Measurements from ENCODE around the gene LUZP2.

Gene LUZP2

DNA sequence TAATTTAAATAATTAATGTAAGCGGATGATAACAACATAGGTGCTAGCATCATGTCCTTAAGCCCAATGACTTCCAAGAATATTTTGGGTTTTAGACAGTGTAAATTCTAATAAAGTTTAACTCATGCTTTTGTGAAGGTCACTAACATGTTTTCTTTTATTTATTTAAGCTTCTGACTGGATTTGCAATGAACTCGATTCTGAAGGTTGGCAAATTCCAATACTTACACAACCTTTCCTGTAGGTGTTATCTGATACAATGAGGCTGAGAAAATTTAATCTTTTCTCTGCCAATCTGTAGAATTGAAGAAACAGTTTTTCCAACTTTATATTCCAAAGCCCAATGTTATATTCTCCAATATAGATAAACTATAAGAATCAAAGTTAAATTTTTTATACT is 311.3 kb downstream of the LUZP2 start:
- Histone ChIP-seq H3K9ac (ENCODE audit: low read length) (no peak overlapping the region), H3F3A (ENCODE audit: insufficient read depth, low read length) (no peaks in the 10 kb centered on the region), H3K9me3 (replicated peaks; ENCODE audit: insufficient read depth, low read length) (no peaks in the 10 kb centered on the region), H3K27ac (ENCODE audit: low read length) (no peak overlapping the region), H3K27me3 (replicated peaks; ENCODE audit: insufficient read depth, low read length) (no peaks in the 10 kb centered on the region), H3K4me1 (ENCODE audit: low read length) (no peaks in the 10 kb centered on the region), H3K79me2 (ENCODE audit: low read length) (no peaks in the 10 kb centered on the region), H2AFZ (ENCODE audit: low read length) (no peak overlapping the region), H3K9me2 (replicated peaks; ENCODE audit: insufficient read depth, low read length) (no peaks in the 10 kb centered on the region), H3K36me3 (replicated peaks; ENCODE audit: insufficient read depth, low read length) (no peaks in the 10 kb centered on the region), H4K20me1 (ENCODE audit: insufficient read depth, low read length) (no peaks in the 10 kb centered on the region), H3K4me2 (ENCODE audit: low read depth, low read length) (no peak overlapping the region), H3K4me3 (ENCODE audit: low read length) (no peak overlapping the region)
- TF ChIP-seq, protein P1, sequence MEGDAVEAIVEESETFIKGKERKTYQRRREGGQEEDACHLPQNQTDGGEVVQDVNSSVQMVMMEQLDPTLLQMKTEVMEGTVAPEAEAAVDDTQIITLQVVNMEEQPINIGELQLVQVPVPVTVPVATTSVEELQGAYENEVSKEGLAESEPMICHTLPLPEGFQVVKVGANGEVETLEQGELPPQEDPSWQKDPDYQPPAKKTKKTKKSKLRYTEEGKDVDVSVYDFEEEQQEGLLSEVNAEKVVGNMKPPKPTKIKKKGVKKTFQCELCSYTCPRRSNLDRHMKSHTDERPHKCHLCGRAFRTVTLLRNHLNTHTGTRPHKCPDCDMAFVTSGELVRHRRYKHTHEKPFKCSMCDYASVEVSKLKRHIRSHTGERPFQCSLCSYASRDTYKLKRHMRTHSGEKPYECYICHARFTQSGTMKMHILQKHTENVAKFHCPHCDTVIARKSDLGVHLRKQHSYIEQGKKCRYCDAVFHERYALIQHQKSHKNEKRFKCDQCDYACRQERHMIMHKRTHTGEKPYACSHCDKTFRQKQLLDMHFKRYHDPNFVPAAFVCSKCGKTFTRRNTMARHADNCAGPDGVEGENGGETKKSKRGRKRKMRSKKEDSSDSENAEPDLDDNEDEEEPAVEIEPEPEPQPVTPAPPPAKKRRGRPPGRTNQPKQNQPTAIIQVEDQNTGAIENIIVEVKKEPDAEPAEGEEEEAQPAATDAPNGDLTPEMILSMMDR (IDR thresholded peaks at IDR 0.05; ENCODE audit: low read length): no peak
- no peak for TF ChIP-seq EZH2phosphoT487 (IDR thresholded peaks at IDR 0.05; ENCODE audit: low read length)
- no peak for TF ChIP-seq EZH2 (optimal IDR thresholded peaks at IDR 0.05; ENCODE audit: low read depth, low read length)
- no peak for DNase-seq

GRCh38 chr11:24819006-24819405 is 322.2 kb downstream of the LUZP2 start:
- no peak overlapping the region for H3K4me2 ChIP-seq (ENCODE audit: low read depth, low read length)

DNA sequence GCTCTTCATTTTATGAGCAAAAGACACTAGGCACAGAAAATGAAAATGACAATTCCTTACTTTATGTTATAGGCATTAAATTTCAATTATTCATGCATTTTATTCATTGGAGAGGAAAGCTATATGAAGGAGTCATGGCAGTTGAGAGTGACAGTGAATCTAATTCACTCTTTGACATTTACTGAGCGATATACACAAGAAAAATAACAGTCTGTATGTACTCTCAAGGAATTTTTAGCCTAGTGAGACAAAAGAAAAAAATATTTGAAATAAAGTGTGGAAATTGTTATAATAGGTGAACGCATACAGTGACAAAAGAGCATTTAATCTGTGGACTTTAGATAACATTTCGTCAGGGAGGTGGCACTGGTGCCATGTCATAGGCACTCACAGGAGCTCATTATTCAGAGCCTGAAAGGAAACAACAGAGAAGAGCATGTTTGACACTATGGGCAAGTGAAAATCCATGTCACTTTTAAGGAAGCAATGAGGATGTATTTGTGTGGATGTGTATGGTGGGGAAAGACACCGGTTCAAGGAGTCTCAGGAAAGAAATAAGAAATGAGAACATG is 323.1 kb downstream of the LUZP2 start:
- H2AFZ ChIP-seq (ENCODE audit: low read length): no peak overlapping the region
- H3K9me2 ChIP-seq (replicated peaks; ENCODE audit: insufficient read depth, low read length): no peaks in the 10 kb centered on the region
- TF ChIP-seq EZH2phosphoT487 (IDR thresholded peaks at IDR 0.05; ENCODE audit: low read length): no peak
- TF ChIP-seq EZH2 (optimal IDR thresholded peaks at IDR 0.05; ENCODE audit: low read depth, low read length): no peak
- TF ChIP-seq, protein P1 (IDR thresholded peaks at IDR 0.05; ENCODE audit: low read length): no peak
- H3K27ac ChIP-seq (ENCODE audit: low read length): no peak overlapping the region
- no peak overlapping the region for H3K4me2 ChIP-seq (ENCODE audit: low read depth, low read length)
- no peaks in the 10 kb centered on the region for H3K36me3 ChIP-seq (replicated peaks; ENCODE audit: insufficient read depth, low read length)
- H3K79me2 ChIP-seq (ENCODE audit: low read length): no peaks in the 10 kb centered on the region
- H3F3A ChIP-seq (ENCODE audit: insufficient read depth, low read length): no peaks in the 10 kb centered on the region
- H3K27me3 ChIP-seq (replicated peaks; ENCODE audit: insufficient read depth, low read length): no peaks in the 10 kb centered on the region
- no peaks in the 10 kb centered on the region for H3K9me3 ChIP-seq (replicated peaks; ENCODE audit: insufficient read depth, low read length)
- peaks cover 9% of the 10 kb centered on the region; the same call in 1 of the 2 replicates for H3K4me1 ChIP-seq (ENCODE audit: low read length)
- H3K9ac ChIP-seq (ENCODE audit: low read length): no peak overlapping the region
- no peaks in the 10 kb centered on the region for H4K20me1 ChIP-seq (ENCODE audit: insufficient read depth, low read length)
- H3K4me3 ChIP-seq (ENCODE audit: low read length): no peak overlapping the region
- no peak for DNase-seq

More at GRCh38 chr11:24819006-24819405, 322.2 kb downstream of the LUZP2 start:
- Histone ChIP-seq H3K36me3 (replicated peaks; ENCODE audit: insufficient read depth, low read length) (no peaks in the 10 kb centered on the region), H3K4me1 (ENCODE audit: low read length) (peaks cover 9% of the 10 kb centered on the region; the same call in 1 of the 2 replicates), H3F3A (ENCODE audit: insufficient read depth, low read length) (no peaks in the 10 kb centered on the region), H3K9me3 (replicated peaks; ENCODE audit: insufficient read depth, low read length) (no peaks in the 10 kb centered on the region), H3K79me2 (ENCODE audit: low read length) (no peaks in the 10 kb centered on the region), H3K27ac (ENCODE audit: low read length) (no peak overlapping the region), H3K27me3 (replicated peaks; ENCODE audit: insufficient read depth, low read length) (no peaks in the 10 kb centered on the region), H3K9ac (ENCODE audit: low read length) (no peak overlapping the region), H3K4me3 (ENCODE audit: low read length) (no peak overlapping the region), H4K20me1 (ENCODE audit: insufficient read depth, low read length) (no peaks in the 10 kb centered on the region), H2AFZ (ENCODE audit: low read length) (0 out of 2 replicates have a peak overlapping the region, but pooled peaks have one; percentile 15), H3K9me2 (replicated peaks; ENCODE audit: insufficient read depth, low read length) (no peaks in the 10 kb centered on the region)
- DNase-seq: no peak
- TF ChIP-seq EZH2 (optimal IDR thresholded peaks at IDR 0.05; ENCODE audit: low read depth, low read length) (no peak), EZH2phosphoT487 (IDR thresholded peaks at IDR 0.05; ENCODE audit: low read length) (no peak)
- TF ChIP-seq, protein P1 (IDR thresholded peaks at IDR 0.05; ENCODE audit: low read length): no peak
